SJCRH30 (cell line): ENCODE results near the gene SIAH3. TPM values are rescaled to one million over a fixed set of nuclear protein-coding genes. Genes with fewer than 3 reads are reported as not detected.

Source experiments
- total RNA-seq: library from RNA; depleted of rRNA; stranded (reverse); fragments of >200 nt; shearing (Covaris generic); gene quantifications from 2 replicates; pipeline ENCODE4 v1.2.3, GENCODE V29; 2014; rRNA removed

The SIAH3 gene
- total RNA-seq, 1 experiment from 2014 or later, result not detected

Other genes starting within 250 kb of the SIAH3 start
- not detected in 2 replicates for gene ERICH6B, start 236.0 kb downstream of the SIAH3 start, total RNA-seq
- gene CBY2, start 149.4 kb downstream of the SIAH3 start, total RNA-seq, result not detected in 2 replicates
- 37.0 and 44.2 TPM in 2 replicates for gene ZC3H13, start 201.0 kb upstream of the SIAH3 start, total RNA-seq